GM23338 (cell line): ENCODE data around the gene RPTOR. TPM values are rescaled to one million over a fixed set of nuclear protein-coding genes. Genes with fewer than 3 reads are reported as not detected.

Experiments used
- ATAC-seq: fragments of 200-7000 bp; cut with Tn5 transposase; 3 replicates; pipeline ENCODE4 v1.9.1; 2020
- DNase-seq: peaks from one replicate; pipeline ENCODE4 v3.0.0-alpha.2; 2015; ENCODE audit warnings: low spot score
- H2AFZ ChIP-seq: fragments of 200-600 bp; sonication (generic); 2 replicates; pipeline ENCODE4 v1.8.0; 2016; ENCODE audit warnings: antibody characterized with exemption, mild to moderate bottlenecking, moderate library complexity
- H3F3A ChIP-seq: fragments of 200-600 bp; sonication (generic); replicated peaks from 2 replicates; pipeline ENCODE4 v1.8.0; 2017; ENCODE audit warnings: antibody characterized with exemption, mixed run types, low read depth
- H3K27ac ChIP-seq: fragments of 200-600 bp; sonication (generic); 2 replicates; pipeline ENCODE4 v1.6.1; 2016; ENCODE audit warnings: low read depth
- H3K27me3 ChIP-seq: fragments of 200-600 bp; sonication (generic); 2 replicates; pipeline ENCODE4 v1.8.0; 2016; ENCODE audit warnings: mild to moderate bottlenecking, mixed run types, moderate library complexity; ENCODE audit not compliant: insufficient read depth
- H3K36me3 ChIP-seq: fragments of 200-600 bp; sonication (generic); 2 replicates; pipeline ENCODE4 v1.8.0; 2016; ENCODE audit warnings: mild to moderate bottlenecking; ENCODE audit not compliant: insufficient read depth
- H3K4me1 ChIP-seq: fragments of 200-600 bp; sonication (generic); 2 replicates; pipeline ENCODE4 v1.8.0; 2016; ENCODE audit warnings: mild to moderate bottlenecking, moderate library complexity; ENCODE audit not compliant: insufficient read depth
- H3K4me2 ChIP-seq: fragments of 200-600 bp; sonication (generic); 2 replicates; pipeline ENCODE4 v1.7.1; 2017; ENCODE audit warnings: mixed run types
- H3K4me3 ChIP-seq: fragments of 200-600 bp; sonication (generic); 2 replicates; pipeline ENCODE4 v1.6.1; 2016; ENCODE audit warnings: mixed run types
- H3K79me2 ChIP-seq: fragments of 200-600 bp; sonication (generic); replicated peaks from 2 replicates; pipeline ENCODE4 v1.8.0; 2017; ENCODE audit warnings: mild to moderate bottlenecking; ENCODE audit not compliant: insufficient read depth
- H3K9me2 ChIP-seq: fragments of 200-600 bp; sonication (generic); 2 replicates; pipeline ENCODE4 v1.8.0; 2017; ENCODE audit not compliant: insufficient read depth
- H4K20me1 ChIP-seq: fragments of 200-600 bp; sonication (generic); replicated peaks from 2 replicates; pipeline ENCODE4 v1.8.0; 2017; ENCODE audit warnings: mild to moderate bottlenecking; ENCODE audit not compliant: insufficient read depth
- H3K27ac Mint-ChIP-seq: 2 replicates; pipeline ENCODE4 v1.8.0; 2020; ENCODE audit warnings: inconsistent platforms, mild to moderate bottlenecking, moderate library complexity, mixed read lengths
- H3K27me3 Mint-ChIP-seq: 3 replicates; pipeline ENCODE4 v1.8.0; 2022; ENCODE audit warnings: low read depth, mild to moderate bottlenecking, moderate library complexity, mixed read lengths, inconsistent platforms; ENCODE audit not compliant: insufficient read depth, poor library complexity
- H3K36me3 Mint-ChIP-seq: 3 replicates; pipeline ENCODE4 v1.8.0; 2021; ENCODE audit warnings: low read depth, mild to moderate bottlenecking, inconsistent platforms, moderate library complexity, mixed read lengths
- H3K4me1 Mint-ChIP-seq: 3 replicates; pipeline ENCODE4 v1.8.0; 2020; ENCODE audit warnings: mild to moderate bottlenecking, inconsistent platforms, mixed read lengths
- H3K4me3 Mint-ChIP-seq: 3 replicates; pipeline ENCODE4 v1.8.0; 2021; ENCODE audit warnings: moderate library complexity, mild to moderate bottlenecking, inconsistent platforms, mixed read lengths
- H3K9me3 Mint-ChIP-seq: 3 replicates; pipeline ENCODE4 v1.8.0; 2020; ENCODE audit warnings: moderate library complexity, mild to moderate bottlenecking, inconsistent platforms, mixed read lengths
- ETS1 ChIP-seq: IDR thresholded peaks from 2 replicates; pipeline ENCODE4 v1.6.1; 2016; ENCODE audit warnings: antibody characterized with exemption
- EZH2phosphoT487 ChIP-seq: fragments of 200-600 bp; sonication (generic); IDR thresholded peaks from one replicate; pipeline ENCODE4 v1.8.1; 2018; ENCODE audit warnings: antibody characterized with exemption; ENCODE audit not compliant: unreplicated experiment
- NANOG ChIP-seq: IDR thresholded peaks from 2 replicates; pipeline ENCODE4 v1.6.1; 2016; ENCODE audit warnings: antibody characterized with exemption, borderline replicate concordance
- REST ChIP-seq: IDR thresholded peaks from one replicate; pipeline ENCODE4 v1.6.1; 2018; ENCODE audit warnings: antibody characterized with exemption; ENCODE audit not compliant: unreplicated experiment
- STAT1 ChIP-seq: IDR thresholded peaks from one replicate; pipeline ENCODE4 v1.6.1; 2016; ENCODE audit warnings: antibody characterized with exemption; ENCODE audit not compliant: unreplicated experiment
- ZNF462 ChIP-seq: fragments of 250-450 bp; sonication (Bioruptor Pico); IDR thresholded peaks from 2 replicates; pipeline ENCODE4 v1.5.0; 2020; ENCODE audit warnings: mild to moderate bottlenecking, moderate library complexity
- polyA plus RNA-seq: library from polyadenylated mRNA; unstranded; fragments of >200 nt; fragmentation: Nextera tagmentation; extraction: Ambion mirVana; gene quantifications from 2 replicates; pipeline ENCODE4 v1.2.1, GENCODE V29; 2016
- total RNA-seq: library from RNA; depleted of rRNA; stranded (reverse); fragments of >200 nt; shearing (Covaris generic); gene quantifications from 2 replicates; pipeline ENCODE4 v1.2.3, GENCODE V29; 2014

RPTOR gene
- total and polyA plus RNA-seq, 2 experiments from 2014 or later: 9.5 to 38.0 TPM

DNA sequence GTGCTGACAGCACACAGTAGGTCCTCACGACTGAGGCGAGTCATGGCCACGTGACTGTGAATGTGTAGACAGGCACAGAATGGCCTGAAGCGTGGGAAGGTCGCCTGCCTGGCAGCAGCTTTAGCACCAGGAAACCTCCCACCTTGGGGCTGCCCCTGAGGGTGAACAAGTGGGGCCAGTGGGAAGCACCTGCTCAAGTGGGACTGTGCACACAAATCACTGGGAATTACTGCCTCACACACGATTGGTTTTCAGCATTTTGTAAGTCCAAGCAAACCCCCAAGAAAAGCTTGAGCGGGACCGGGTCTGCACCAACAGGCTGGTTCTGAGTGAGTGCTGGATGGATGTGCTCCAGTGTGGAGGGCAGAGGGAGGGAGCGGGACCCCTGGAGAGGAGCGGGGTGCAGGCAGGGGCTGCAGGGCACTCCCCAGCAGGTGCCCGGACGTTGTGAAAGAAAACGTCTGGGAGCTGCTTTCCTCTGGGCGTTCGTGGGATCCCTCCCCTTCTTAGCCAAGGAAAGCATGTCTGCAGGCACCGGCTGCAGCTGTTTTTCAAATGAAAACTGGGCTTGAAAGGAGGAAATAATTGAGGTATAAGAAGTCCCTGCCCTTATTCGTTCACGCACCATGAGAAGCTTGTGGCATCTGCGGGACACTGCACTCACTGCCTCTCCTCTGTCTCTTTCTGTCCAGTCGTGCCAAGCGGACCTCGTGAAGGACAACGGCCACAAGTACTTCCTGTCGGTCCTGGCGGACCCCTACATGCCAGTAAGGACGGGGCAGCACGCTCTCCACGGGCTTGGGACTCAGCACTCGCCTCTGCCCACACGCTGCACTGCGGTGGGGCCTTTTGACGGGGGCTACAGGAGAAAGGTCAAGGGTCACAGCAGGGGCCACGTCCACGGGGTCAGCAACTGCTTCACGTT, 335.3 kb downstream of the RPTOR start (continued):
- no peak for TF ChIP-seq ZNF462 (CRISPR knock-in tag)
- no peak for TF ChIP-seq REST
- no peak for TF ChIP-seq STAT1

DNA sequence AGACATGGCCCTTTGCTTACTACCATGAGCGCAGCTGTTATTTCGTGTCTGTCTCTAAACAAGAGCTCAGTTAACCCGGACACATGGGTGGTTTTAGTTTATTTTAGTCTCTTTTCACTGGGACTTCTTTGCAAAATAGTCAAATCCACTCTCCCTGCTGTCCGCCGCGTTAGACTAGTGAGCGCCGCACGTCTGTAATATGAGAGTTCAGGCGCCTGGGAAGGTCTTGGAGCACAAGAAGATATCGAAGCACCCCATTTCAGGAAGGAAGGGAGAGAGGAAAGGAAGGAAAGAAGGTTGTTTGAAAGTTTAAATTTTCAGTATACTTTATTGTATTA, 336.0 kb downstream of the RPTOR start:
- Mint-ChIP-seq H3K27ac (no peak overlapping the region), H3K9me3 (no peaks in the 10 kb centered on the region)
- TF ChIP-seq ETS1 (no peak), EZH2phosphoT487 (no peak), NANOG (no peak)

More for the DNA sequence above, 336.0 kb downstream of the RPTOR start:
- H3K4me1 ChIP-seq: no peaks in the 10 kb centered on the region
- no peak overlapping the region for H3K4me2 ChIP-seq
- ATAC-seq (no peak), DNase-seq (no peak)
- Mint-ChIP-seq H3K36me3 (peaks cover 13% of the 10 kb centered on the region; the same call in 2 of the 3 replicates), H3K4me1 (peaks cover 21% of the 10 kb centered on the region), H3K27me3 (peaks cover 16% of the 10 kb centered on the region), H3K4me3 (no peak overlapping the region)
- H2AFZ ChIP-seq: no peak overlapping the region
- H3K27me3 ChIP-seq: no peaks in the 10 kb centered on the region
- no peak overlapping the region for H3K27ac ChIP-seq
- H3K9me2 ChIP-seq: no peaks in the 10 kb centered on the region
- peaks cover 12% of the 10 kb centered on the region for H3K36me3 ChIP-seq
- no peaks in the 10 kb centered on the region for H3F3A ChIP-seq
- no peak overlapping the region for H3K4me3 ChIP-seq
- no peaks in the 10 kb centered on the region for H4K20me1 ChIP-seq
- H3K79me2 ChIP-seq: no peaks in the 10 kb centered on the region
